ENCODE measurements around the gene KLF15. TPM values are rescaled to one million over a fixed set of nuclear protein-coding genes. Genes with fewer than 3 reads are reported as not detected.
A peak's percentile ranks its signal among the peaks of the same experiment; 100 is the strongest.

The KLF15 gene
- total and polyA plus RNA-seq, 9 donors: 13.4 to 83.3 (median 40.0) TPM

GRCh38 chr3:126320517-126321293 lies 36.5 kb downstream of the KLF15 start:
- DNase-seq: peak in 1 of 5 donors; percentile 16
- WGBS, 3 donors: 90 to 95% (median 90%) methylated on average over 5 to 7 of the region's 7 CpGs
- no peak overlapping the region for H3K4me3 ChIP-seq
- TF ChIP-seq CTCF (IDR thresholded peaks at IDR 0.05) (no peak), POLR2A (IDR thresholded peaks at IDR 0.05) (no peak), EP300 (IDR thresholded peaks at IDR 0.05) (no peak)
- intact Hi-C loops (cut with DNase I): no loop called here
- H3K9me3 ChIP-seq: no peaks in the 10 kb centered on the region
- H3K36me3 ChIP-seq: no peaks in the 10 kb centered on the region
- no peak overlapping the region for H3K27ac ChIP-seq
- H3K4me1 ChIP-seq (ENCODE audit: insufficient read depth): peaks cover 12% of the 10 kb centered on the region
- H3K27me3 ChIP-seq: no peaks in the 10 kb centered on the region

DNA sequence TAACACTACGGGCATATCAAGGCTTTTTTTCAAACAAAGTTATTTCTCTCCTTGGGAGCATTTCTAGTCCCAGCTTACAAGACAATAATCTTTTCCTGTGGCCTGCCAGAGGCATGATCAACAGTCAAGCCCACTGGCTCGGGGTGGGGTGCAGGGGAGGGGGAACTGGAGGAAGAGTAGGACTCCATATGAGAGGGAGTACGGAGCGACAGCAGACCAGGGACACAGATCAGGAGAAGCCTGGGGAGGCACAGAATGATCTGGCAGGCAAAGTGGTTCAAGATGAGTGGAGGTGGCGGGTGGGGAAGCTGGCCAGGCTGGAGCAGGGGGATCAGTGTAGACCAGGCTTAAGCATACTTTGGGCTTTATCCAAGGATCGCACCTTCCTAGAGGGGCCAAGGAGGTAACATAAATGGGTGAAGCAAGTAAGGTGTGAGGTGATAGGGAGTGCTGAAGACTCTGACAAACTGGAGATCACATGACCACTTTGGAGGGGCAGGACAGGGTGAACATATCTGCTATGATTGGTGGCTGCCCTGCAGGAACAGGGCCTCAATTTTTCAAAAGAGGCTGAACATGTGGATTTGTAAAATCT lies 37.4 kb downstream of the KLF15 start:
- Histone ChIP-seq H3K27ac (no peak overlapping the region), H3K9me3 (no peaks in the 10 kb centered on the region), H3K4me3 (no peak overlapping the region), H3K36me3 (no peaks in the 10 kb centered on the region), H3K4me1 (ENCODE audit: insufficient read depth) (peaks cover 16% of the 10 kb centered on the region), H3K27me3 (no peaks in the 10 kb centered on the region)
- intact Hi-C loops (cut with DNase I): no loop called here
- DNase-seq: peak in 2 of 5 donors; percentile 7 to 19
- TF ChIP-seq CTCF (IDR thresholded peaks at IDR 0.05) (no peak), POLR2A (IDR thresholded peaks at IDR 0.05) (no peak), EP300 (IDR thresholded peaks at IDR 0.05) (no peak)
- WGBS, 3 donors: 85 to 87% (median 86%) methylated on average over 6 of the region's 6 CpGs

- WGBS, 3 donors: 96 to 97% (median 96%) methylated on average over 14 of the region's 14 CpGs
- no peak for DNase-seq
- TF ChIP-seq EP300 (IDR thresholded peaks at IDR 0.05) (no peak), POLR2A (IDR thresholded peaks at IDR 0.05) (no peak), CTCF (IDR thresholded peaks at IDR 0.05) (no peak)
Measured at GRCh38 chr3:126317029-126317996, 39.9 kb downstream of the KLF15 start.

DNA sequence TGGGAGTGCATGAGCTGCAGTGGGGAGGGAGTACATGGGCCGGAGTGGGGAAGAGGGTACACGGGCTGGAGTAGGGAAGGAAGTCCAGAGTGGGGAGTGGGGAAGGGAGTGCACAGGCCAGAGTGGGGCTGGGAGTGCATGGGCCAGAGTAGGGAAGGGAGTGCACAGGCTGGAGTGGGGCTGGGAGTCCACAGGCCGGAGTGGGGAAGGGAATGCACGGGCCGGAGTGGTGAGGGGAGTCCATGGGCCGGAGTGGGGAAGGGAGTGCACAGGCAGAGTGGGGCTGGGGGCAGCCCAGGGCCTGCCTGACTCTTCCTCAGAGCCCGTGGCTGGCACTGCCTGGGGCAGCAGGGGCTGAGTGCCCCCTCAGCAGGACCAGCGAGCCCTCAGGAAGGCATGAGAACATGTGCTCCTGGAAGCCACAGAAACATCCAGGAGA lies 40.7 kb downstream of the KLF15 start:
- intact Hi-C loops (cut with DNase I): no loop called here
- Histone ChIP-seq H3K4me3 (no peak overlapping the region), H3K9me3 (no peaks in the 10 kb centered on the region), H3K4me1 (ENCODE audit: insufficient read depth) (peaks cover 28% of the 10 kb centered on the region), H3K27ac (peak overlapping the region in 1 of 2 donors; percentile 19), H3K27me3 (no peaks in the 10 kb centered on the region), H3K36me3 (no peaks in the 10 kb centered on the region)
- no peak for TF ChIP-seq CTCF (IDR thresholded peaks at IDR 0.05)
- no peak for TF ChIP-seq POLR2A (IDR thresholded peaks at IDR 0.05)
- no peak for TF ChIP-seq EP300 (IDR thresholded peaks at IDR 0.05)
- no peak for DNase-seq
- WGBS, 3 donors: 65 to 86% (median 74%) methylated on average over 7 to 8 of the region's 8 CpGs

More at GRCh38 chr3:126317029-126317996, 39.9 kb downstream of the KLF15 start:
- Histone ChIP-seq H3K9me3 (no peaks in the 10 kb centered on the region), H3K4me3 (no peak overlapping the region), H3K27ac (peak overlapping the region in 1 of 2 donors; percentile 19), H3K4me1 (ENCODE audit: insufficient read depth) (peaks cover 28% of the 10 kb centered on the region), H3K36me3 (no peaks in the 10 kb centered on the region), H3K27me3 (no peaks in the 10 kb centered on the region)
- intact Hi-C loops (cut with DNase I): no loop called here

All from ovary (tissue), 9 donors.